ENCODE data around the gene ST3GAL6.

ST3GAL6 gene

DNA sequence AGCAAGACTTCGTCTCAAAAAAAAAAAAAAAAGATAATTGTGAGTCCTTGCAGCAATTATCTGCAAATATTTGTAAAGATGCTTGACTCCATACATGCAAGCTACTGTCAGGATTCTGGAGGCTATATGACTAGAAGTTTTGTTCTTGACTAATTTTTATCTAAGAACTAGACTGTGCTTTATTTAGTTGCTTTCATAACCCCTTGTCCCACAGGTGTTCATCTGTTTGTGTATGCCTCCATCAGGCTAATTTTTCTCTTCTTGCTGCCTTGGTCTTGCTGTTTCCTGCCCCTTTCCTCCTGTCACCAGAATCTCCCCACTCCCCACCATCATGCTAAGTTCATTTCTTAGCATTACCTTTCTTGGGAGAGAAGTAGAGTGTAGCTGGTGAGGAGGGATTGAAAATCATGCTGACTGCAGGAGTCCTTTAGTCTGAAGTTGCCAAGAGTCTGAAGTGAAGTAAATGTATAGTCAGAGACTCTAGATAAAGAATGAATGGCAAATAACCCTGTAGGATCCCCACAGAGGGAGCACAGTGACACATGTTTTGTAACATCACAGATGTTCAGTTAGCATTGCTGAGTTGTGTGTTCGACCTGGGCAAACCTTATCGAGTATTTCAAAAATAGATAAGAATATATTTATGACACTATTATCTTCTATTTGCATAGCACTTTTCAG lies 12.5 kb downstream of the ST3GAL6 start:
- DNase-seq (ENCODE audit: low spot score): no peak
- TF ChIP-seq, protein P1, sequence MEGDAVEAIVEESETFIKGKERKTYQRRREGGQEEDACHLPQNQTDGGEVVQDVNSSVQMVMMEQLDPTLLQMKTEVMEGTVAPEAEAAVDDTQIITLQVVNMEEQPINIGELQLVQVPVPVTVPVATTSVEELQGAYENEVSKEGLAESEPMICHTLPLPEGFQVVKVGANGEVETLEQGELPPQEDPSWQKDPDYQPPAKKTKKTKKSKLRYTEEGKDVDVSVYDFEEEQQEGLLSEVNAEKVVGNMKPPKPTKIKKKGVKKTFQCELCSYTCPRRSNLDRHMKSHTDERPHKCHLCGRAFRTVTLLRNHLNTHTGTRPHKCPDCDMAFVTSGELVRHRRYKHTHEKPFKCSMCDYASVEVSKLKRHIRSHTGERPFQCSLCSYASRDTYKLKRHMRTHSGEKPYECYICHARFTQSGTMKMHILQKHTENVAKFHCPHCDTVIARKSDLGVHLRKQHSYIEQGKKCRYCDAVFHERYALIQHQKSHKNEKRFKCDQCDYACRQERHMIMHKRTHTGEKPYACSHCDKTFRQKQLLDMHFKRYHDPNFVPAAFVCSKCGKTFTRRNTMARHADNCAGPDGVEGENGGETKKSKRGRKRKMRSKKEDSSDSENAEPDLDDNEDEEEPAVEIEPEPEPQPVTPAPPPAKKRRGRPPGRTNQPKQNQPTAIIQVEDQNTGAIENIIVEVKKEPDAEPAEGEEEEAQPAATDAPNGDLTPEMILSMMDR (IDR thresholded peaks at IDR 0.05; ENCODE audit: extremely low read depth, missing control alignments): no peak

DNA sequence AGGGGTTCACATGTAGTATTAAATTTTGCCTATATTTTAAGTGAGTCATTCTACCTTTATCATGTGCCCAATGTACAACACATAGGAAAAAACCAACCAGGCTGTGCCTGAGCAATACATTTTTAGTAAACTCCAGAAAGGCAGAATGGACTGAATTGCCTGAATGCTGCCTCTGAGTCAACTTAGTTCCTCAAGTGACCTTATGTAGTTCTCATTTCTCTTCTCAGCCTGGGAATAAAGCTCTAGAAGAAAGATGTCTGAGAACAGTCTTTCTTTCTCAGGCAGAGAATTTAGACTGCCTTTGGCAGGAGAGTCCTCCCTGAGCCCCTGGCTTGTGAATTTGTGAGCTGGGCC lies 13.0 kb downstream of the ST3GAL6 start:
- DNase-seq (ENCODE audit: low spot score): no peak
- TF ChIP-seq, protein P1 (IDR thresholded peaks at IDR 0.05; ENCODE audit: extremely low read depth, missing control alignments): no peak

GRCh38 chr3:98777286-98777685 lies 14.1 kb downstream of the ST3GAL6 start:
- no peak for DNase-seq (ENCODE audit: low spot score)
- TF ChIP-seq, protein P1 (IDR thresholded peaks at IDR 0.05; ENCODE audit: extremely low read depth, missing control alignments): no peak

GRCh38 chr3:98777801-98778220 lies 14.7 kb downstream of the ST3GAL6 start:
- no peak for DNase-seq (ENCODE audit: low spot score)
- TF ChIP-seq, protein P1 (IDR thresholded peaks at IDR 0.05; ENCODE audit: extremely low read depth, missing control alignments): no peak

GRCh38 chr3:98778383-98778782 lies 15.2 kb downstream of the ST3GAL6 start:
- TF ChIP-seq, protein P1 (IDR thresholded peaks at IDR 0.05; ENCODE audit: extremely low read depth, missing control alignments): no peak
- no peak for DNase-seq (ENCODE audit: low spot score)

GRCh38 chr3:98778852-98779413 lies 15.8 kb downstream of the ST3GAL6 start:
- no peak for DNase-seq (ENCODE audit: low spot score)

More at GRCh38 chr3:98778852-98779413, 15.8 kb downstream of the ST3GAL6 start:
- TF ChIP-seq, protein P1 (IDR thresholded peaks at IDR 0.05; ENCODE audit: extremely low read depth, missing control alignments): no peak

Measured in GM20000 (cell line).